NCI-H2196 (cell line): ENCODE results near the gene KLK14.
A peak's percentile ranks its signal among the peaks of the same experiment; 100 is the strongest.

Source experiments
- DNase-seq: peaks from one replicate; lab custom pipeline; 2025; ENCODE audit not compliant: unreplicated experiment; lab: John Stamatoyannopoulos, UW

Gene KLK14

DNA sequence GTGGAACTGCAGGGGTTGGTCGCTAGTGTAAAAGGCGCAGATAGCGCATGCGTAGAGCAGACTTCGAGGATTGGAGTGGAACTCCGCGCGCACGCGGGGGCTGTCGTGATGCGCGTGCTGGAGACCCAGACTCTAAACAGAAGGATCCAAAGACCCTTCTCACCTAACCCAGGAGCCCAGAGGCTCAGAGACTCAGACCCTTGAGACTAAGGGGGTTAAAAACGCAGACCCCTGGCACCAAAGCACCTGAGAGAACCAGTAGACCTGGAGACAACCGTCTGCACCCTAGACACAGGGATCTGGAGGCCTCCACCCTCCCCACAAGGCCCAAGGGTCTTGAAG, 26.1 kb upstream of the KLK14 start:
- no peak for DNase-seq

DNA sequence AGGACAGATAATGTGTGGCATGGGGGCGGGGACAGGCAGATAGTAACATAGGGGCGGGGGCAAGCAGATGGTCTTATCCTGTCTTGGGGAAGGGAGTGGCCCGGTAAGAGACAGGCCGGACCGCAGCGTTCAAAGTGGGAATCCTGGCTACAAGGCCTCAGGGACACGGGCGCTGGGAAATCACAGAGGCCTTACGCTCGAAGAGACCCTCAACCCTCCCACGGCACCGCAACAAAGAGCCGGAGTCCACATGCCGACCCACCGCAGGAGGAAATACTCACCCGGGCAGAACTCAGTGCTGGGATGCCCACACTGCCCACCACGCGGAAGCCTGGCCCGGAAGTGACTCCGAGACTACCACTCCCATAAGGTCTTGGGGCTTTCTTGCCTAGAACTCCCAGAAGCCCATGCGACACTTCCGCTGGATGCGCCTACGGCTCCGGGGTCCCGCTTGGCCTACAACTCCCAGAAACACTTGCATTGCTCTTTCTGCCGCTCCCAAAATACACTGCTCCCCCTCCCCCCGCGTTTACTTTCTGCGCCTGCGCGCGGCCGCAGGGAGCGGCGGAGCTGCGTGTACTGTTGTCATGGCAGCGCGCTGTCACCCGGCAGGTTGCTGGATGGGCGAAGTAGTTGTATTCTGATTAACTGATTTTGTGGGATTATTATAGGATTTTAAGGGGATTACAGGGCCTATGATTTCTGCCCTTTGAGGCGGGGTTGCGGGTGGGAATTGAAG, 25.5 kb upstream of the KLK14 start, which contains the start of gene CTU1:
CTU1 (minus strand) TSS at position 344 of the 739 bp plus-strand sequence. CDS start 3,840 bp downstream, outside the sequence.
- DNase-seq, result peak; percentile 98

DNA sequence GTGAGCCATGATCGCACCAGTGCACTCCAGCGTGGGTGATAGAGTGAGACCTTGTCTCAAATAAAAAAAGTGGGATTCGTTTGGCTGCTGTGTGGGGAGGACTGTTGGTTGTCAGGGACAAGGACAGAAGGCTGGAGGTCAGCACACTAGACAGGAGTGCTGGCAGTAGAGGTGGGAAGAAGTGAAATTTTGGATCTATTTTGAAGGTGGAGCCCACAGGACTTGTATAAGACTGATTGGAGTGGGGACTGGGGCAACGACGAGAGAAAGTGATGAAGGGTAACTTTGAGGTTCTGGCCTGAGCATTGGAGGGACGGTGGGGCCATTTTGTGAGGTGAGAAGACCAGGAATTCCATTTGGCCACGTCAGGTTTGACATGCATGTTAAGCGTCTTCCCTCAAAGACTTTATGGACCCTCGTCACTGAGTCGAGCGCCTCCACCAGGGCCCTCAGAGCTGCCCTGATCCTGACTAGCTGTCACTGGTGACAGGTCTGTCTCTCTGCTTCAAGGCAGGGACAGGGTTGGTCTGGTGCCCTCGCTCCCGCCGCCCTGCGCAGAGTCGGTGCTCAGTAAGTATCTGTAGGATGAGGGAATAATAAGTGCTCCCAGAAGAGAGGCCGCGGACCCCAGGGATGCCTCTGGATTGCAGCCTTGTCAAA, 24.8 kb upstream of the KLK14 start:
- no peak for DNase-seq

DNA sequence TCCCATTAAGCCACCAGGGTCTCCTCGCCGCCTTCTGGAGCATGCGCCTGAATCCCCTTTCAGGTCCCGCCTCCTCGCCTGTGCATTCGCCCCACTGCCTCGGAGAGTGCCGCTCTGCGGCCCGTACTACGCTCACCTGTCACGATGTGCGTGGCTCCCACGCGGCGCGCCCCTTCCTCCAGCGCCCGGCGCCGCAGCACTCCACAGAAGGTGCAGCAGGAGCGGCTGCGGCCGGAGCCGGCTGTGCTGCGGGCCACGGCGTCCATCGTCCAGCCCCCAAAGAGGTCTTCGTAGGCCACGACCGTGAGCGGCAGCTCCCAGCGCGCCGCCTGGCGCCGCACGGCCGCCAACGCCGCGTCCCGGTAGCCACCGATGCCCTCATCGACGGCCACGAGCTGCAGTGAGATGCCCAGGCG, 21.2 kb upstream of the KLK14 start:
- no peak for DNase-seq

DNA sequence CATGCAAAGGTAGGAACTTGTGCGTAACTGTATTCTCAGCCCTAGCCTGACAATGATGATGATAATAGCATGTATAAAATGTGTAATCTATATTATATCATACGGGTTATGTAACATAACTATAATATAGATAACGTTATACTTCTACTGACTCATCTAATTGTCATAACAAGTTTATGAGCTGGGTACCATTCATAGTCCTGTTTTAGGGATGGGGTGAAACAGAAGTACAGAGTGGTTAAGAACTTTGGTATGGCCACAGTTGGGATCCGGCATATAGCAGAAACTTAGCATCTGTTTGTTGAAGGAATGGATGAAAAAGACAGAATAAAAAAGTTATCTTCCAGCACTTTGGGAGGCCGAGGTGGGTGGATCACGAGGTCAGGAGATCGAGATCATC, 20.3 kb upstream of the KLK14 start:
- DNase-seq, result no peak

DNA sequence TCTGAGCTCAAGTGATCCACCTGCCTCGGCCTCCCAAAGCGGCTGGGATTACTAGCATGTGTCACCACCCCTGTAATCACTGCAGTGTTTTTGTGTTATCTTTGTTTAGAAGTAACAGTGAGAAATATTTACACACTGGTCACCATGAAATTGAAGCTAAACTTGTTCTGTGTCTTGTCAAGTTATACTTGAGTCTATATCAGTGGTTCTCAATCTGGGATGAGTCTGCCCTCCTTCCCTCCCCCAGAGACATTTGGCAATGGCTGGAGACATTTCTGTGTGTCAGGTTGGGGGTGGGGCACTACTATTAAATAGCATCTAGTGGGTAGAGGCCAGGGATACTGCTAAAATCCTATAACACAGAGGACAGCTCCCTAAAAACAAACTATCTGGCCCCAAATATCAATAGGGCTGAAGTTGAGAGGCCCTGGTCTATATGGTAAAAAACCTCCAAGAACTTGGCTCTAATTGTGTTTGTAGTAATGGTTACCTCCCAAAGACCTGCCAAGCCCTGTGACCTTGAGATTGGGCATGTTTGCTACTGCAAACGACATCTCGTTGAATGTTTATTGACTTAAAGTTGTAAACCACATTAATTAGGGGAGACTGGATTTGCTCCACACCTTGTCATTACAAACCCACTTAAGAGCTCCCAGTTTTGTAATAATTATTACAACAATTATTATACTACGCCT, 18.6 kb upstream of the KLK14 start:
- DNase-seq, result no peak

DNA sequence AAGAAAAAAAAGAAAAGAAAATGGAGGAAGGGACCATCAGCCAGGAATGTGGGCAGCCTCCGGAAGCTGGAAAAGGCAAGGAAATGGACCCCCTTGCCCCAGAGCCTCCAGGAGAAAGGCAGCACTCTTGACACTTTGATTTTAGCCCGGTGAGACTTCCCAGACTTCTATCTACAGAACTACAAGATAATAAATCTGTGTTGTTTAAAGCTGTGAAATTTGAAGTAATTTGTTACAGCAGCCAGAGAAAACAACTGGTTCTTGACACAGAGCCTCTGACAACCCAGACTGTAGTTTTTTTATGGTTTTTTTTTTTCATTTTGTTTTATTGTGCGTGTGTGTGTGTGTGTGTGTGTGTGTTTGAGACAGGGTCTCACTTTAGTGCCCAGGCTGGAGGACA, 17.9 kb upstream of the KLK14 start:
- no peak for DNase-seq

DNA sequence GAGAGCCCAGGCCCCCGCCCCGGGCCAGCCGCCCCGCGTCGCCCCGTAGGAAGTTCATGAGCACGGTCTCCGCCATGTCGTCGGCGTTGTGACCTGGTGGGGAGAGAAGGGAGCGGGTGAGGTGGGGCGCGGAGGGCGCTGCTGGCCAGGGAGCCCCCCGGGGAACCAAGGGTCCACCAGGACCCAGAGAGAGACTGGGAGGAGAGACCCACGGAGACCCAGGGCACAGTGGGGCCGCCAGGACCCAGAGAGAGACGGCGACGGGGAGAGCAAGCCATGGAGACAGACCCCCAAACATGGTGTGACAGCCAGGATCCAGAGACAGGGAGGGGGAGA, 16.3 kb upstream of the KLK14 start:
- DNase-seq, result no peak

DNA sequence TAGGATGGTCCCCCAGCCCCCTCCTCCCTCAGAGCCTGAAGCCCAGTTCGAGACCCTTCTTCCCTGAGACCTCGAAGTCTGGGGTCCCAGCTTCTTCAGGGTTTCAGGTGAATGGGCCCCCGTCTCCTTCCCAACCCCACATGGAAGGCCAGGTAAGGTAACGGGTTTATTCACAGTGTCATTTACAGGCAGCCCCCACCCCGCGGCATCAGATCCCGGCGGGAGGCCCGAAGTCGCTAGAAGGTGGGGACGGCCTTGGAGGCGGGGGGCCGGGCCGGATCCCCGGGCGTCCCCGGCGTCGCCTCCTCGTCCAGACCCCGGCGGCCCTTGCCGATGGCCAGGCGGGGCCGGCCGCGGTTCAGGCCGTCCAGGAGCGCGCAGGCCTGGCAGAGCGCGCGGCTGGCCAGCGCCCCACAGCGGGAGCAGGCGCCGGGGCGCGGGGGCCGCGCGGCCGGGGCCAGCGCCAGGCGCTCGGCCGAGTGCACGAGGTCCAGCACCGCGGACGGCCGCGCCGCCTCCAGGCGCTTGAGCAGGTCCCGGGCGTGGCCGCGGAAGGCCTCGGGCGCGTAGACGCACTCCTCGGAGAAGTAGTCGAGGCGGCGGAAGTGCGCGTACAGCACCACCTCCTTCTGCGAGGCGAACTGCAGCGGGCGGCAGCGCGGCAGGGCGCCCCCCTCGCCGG, 15.8 kb upstream of the KLK14 start:
- no peak for DNase-seq

DNA sequence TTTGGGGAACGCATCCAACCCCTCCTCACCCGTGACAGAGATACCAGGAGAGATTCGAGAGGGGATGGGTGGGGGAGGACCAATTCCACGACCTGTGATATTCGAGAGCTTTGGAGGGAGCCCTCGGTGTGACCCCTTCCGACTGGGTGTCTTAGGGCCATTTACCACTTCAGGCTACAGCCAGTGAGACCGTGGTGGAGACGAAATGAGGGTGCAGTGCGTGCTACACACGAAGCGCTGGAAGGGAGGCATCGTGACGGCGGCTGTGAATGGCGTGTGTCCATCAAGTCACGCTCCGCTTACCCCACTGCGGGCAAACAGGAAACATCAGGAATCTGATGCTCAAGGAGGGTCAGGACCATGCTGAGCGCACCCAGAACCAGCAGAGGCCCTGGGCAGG, 15.1 kb upstream of the KLK14 start:
- DNase-seq, result no peak

DNA sequence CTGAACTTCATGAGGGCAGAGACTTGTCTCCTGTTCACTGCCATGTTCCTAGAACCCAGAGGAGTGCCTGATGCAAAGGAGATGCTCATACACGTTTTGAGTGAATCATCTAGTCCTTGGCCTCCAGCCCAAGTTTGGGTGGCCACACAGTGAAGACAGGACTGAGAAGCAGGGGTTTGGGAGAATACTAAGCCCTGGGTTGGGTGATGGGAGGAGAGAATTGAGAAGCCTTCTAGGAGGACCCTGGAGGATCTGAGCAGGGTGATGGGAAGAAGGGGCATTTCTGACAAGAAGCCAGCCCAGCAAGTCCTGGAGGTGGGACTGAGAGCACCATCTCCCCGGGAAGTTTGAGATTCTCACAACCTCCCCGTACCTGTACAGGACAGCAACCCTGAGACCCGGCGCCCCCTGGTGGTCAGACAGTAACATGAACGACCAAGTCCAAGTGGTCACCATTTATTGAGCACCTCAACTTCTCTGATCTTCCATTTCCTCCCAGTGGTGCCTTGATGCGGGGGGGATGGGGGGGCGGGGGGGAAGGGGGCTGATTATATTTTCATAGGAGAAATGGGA, 14.6 kb upstream of the KLK14 start:
- DNase-seq, result peak; percentile 68

DNA sequence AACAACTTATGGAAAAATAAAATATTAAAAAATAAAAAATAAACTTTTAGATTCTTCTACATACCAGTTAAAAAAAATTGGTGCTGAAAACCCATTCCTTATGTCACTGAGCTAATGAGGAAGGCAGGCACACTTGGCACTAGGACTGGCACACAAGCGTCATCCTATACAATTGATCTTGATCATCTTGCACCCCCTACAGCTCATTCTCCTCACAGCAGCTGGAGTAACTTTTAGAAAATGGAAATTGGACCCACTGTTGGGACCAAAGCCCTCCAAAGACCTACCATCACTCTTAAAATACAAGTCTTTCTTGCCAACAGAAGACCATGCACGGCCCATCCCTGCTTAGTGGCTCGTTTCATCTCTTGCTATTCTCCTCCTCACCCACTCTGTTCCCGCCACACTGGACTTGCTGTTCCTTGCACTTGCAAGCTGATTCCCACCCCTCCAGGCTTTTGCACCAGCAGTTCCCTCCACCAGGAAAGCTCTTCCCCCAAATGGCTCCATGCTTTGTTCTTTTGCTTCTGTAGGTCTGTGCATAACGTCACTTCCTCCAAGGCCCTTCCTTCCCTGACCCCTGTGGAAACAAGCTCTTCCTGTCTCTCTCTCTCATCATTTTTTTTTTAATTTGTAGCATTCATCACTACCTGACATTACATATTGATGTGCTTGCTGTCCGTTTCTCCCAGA, 13.9 kb upstream of the KLK14 start:
- DNase-seq, result peak; percentile 26

DNA sequence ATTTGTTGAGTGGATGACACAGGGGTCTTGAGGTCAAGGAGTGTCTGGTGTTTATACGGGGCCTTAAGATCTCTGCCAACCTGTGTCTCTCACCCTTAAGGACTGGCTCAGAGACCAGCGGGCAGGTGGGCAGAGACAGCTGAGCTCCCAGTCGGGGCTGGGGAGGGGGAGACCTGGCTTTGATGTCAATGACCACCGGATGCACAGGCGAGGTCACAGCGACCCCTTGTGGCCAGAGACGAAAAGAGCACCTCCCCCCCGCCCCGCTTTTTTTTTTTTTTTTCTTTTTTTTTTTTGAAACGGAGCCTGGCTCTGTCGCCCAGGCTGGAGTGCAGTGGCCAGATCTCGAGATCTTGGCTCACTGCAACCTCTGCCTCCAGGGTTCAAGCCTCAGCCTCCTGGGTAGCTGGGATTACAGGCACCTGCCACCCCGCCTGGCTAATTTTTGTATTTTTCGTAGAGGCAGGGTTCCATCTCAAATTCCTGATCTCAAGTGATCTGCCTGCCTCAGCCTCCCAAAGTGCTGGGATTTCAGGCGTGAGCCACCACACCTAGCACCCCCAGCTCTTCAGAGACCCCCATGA, 12.1 kb upstream of the KLK14 start:
- DNase-seq, result peak; percentile 59

DNA sequence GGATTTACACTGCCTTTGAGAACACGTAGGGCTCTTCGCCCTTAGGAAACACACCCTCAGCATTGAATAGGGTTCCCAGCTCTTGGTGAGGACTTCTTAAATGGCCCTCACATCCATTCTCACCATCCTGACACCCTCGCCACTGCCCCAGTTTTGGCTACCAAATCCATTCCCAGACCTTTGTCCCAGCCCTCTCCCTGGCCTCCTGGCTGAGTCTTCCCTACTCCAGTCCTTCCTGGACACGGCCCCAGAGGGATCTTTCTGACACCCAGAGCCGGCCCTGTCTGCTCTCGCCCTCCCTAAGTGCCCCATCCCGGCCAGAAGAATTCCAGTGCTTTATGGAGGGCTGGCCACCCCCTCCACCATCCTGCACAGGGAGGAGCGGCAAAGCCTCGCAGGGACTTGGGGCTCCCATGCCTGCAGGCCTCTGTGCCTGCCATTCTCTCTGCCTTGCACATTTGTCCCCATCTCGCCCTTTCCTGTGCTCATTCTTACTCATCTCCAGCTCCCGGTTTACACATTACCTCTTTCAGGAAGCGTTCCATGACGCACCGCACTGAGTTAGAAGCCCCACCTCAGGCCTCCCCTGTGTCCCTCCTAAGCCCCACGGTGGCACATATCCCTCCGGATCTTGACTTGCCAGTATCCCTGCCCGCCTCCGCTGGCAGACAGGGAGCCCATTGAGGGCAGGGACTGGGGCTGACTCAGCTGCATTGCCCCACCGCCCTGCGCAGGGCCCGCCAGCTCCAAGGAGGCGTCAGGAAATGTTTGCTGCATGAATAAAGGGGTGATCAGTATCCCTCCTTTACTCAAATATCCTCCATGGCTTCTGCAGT, 11.0 kb upstream of the KLK14 start:
- no peak for DNase-seq

DNA sequence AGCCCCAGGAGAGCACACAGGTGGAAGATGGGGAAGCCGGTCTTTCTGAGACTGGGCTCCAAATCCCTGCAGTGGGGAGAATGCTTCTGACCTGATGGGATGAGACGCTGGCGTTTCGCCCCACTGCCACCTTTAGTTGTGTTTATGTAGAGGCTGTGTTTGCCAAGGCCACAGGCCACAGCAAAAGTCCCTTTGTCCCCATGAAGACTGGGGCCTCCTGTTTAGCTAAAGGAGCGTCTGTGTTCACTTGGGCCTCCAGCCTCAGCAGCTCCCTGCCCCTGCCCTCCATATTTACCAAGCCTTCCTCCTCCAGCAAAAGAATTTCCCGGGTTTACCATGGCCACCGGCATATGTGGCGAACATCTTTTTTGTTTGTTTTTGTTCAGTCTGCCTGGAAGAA, 10.4 kb upstream of the KLK14 start:
- DNase-seq, result no peak

DNA sequence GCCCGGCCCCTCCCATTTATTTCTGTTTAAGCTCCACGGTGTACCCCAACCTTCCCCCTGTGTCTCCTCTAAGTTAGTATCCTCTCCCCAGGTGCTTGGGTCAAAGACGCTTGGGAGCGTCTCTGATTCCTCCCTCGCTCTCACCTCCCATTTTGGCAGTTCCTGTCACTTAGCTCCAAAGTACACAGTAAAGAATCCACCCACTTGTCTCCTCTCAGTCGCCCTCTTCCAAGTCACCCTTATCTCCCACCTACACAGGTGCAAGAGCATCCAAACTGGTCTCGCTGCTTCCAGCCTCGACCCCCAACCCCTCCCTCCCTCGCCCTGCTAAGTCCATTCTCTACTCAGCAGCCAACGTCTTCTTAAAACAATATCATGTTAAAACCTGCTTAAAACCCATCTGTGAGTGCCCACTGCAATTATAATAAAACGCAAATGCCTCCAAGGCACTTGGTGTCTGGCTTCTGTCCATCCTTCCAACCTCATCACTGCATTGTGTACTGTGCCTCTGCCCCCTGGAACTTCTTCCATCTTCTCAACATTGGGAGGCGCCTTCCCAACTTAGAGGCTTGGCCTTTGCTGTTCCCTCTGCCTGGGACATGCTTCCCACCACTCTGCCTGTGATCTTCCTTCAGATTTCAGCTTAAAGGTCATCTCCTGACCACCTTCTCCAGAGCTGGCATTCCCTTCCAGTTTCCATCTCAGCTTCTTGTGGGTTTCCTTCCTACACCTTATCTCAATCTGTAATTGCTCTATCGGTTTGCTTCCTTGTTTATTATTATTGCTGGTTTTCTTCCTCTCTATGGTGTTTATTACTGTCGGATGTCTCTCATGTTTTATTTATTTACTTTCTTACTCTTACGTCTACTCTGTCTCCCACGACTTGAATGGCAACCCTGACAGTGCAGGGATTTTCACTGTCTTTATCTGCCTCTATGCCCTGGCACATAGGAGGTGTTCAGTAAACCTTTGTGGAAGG, 9.5 kb upstream of the KLK14 start:
- no peak for DNase-seq

DNA sequence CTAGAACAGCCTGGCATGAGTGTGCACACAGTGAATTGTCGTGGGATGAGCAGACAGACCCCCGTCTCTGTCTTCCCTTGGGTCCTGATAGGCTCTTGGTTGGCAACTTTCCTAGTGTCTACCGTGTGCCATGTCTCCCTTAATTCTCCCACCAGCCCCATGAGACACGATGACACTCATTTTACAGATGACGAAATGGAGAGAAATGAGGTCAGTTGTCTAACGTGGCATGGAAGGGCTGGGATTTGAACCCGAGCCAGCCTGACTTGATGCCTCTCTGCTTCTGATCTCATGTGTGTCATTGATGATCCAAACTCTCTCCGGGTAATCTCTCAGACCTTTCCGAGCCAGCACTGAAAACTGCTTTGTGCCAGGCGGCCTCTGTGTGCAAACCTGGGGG, 8.4 kb upstream of the KLK14 start:
- no peak for DNase-seq

DNA sequence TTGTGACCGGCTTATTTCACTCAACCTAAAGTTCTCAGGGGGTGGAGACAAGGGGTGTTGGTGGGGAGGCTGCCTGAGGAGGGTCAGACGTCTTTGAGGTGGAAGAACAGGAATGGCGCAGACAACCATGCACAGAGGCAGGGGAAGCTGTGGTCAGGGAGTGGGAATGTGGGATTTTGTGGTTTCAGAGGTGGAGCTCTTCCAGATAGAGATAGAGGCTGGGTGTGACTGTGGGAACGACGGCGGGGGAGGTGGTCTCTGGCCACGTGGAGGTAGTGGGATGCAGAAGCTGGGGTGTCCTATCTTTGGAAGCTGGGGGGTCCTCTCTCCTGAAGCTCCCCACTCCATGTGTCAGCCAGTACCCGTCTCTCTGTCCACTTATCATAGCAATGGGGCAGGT, 7.8 kb upstream of the KLK14 start:
- no peak for DNase-seq
